Ishikawa (cell line): Measurements from ENCODE around the gene PLA2G4A.

ENCODE experiments used
- CEBPB ChIP-seq: IDR thresholded peaks from 2 replicates; pipeline ENCODE4 v1.6.1; 2012
- CREB1 ChIP-seq: IDR thresholded peaks from 2 replicates; pipeline ENCODE4 v1.6.1; 2012; ENCODE audit warnings: low read depth
- EGR1 ChIP-seq: IDR thresholded peaks from 2 replicates; pipeline ENCODE4 v1.6.1; 2012
- EP300 ChIP-seq: IDR thresholded peaks from 2 replicates; pipeline ENCODE4 v1.6.1; 2012; ENCODE audit warnings: borderline replicate concordance
- FOXM1 ChIP-seq: IDR thresholded peaks from 2 replicates; pipeline ENCODE4 v1.6.1; 2012; ENCODE audit warnings: low read depth, borderline replicate concordance
- NFIC ChIP-seq: IDR thresholded peaks from 2 replicates; pipeline ENCODE4 v1.6.1; 2012
- RAD21 ChIP-seq: IDR thresholded peaks from 2 replicates; pipeline ENCODE4 v1.6.1; 2012; ENCODE audit warnings: low read depth
- TAF1 ChIP-seq: IDR thresholded peaks from 2 replicates; pipeline ENCODE4 v1.6.1; 2012; ENCODE audit warnings: low read depth, mild to moderate bottlenecking
- TCF12 ChIP-seq: IDR thresholded peaks from 2 replicates; pipeline ENCODE4 v1.6.1; 2012; ENCODE audit warnings: low read depth
- TEAD4 ChIP-seq: IDR thresholded peaks from 2 replicates; pipeline ENCODE4 v1.6.1; 2012
- YY1 ChIP-seq: IDR thresholded peaks from 2 replicates; pipeline ENCODE4 v1.6.1; 2012; ENCODE audit warnings: low read depth
- ZBTB7A ChIP-seq: IDR thresholded peaks from 2 replicates; pipeline ENCODE4 v1.6.1; 2012; ENCODE audit warnings: low read depth
- TF ChIP-seq, protein P1 (sequence below): IDR thresholded peaks from 2 replicates; pipeline ENCODE4 v1.6.1; 2012
- TF ChIP-seq, protein P2 (sequence below): IDR thresholded peaks from 2 replicates; pipeline ENCODE4 v1.6.1; 2012; ENCODE audit warnings: low read depth, mild to moderate bottlenecking
- TF ChIP-seq, protein P3 (sequence below): IDR thresholded peaks from 2 replicates; pipeline ENCODE4 v1.6.1; 2012

PLA2G4A gene

DNA sequence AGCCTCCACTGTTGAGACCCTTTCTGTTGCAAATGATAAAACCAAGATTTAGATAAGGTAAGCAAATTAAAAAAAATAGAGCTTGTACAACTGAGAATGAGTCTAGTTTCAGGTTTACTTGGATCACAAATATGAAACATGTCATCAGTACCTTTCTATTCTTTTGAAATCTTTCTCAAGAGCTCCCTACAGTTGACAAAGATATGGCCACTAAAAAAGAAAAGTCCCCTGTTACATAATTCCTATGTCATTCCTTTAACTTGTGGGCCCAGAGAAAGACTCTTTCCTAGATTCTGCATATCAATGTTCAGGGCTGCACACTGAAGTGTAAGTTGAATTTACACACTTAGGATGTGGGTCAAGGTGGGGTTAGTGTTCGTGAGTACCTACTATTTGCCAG is 168.1 kb downstream of the PLA2G4A start:
- TF ChIP-seq TEAD4 (no peak), NFIC (no peak), RAD21 (no peak), TAF1 (no peak), CEBPB (no peak), TCF12 (no peak), YY1 (no peak), EP300 (no peak), CREB1 (no peak), EGR1 (no peak)
- TF ChIP-seq, protein P1, sequence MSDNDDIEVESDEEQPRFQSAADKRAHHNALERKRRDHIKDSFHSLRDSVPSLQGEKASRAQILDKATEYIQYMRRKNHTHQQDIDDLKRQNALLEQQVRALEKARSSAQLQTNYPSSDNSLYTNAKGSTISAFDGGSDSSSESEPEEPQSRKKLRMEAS = no peak
- TF ChIP-seq, protein P2, sequence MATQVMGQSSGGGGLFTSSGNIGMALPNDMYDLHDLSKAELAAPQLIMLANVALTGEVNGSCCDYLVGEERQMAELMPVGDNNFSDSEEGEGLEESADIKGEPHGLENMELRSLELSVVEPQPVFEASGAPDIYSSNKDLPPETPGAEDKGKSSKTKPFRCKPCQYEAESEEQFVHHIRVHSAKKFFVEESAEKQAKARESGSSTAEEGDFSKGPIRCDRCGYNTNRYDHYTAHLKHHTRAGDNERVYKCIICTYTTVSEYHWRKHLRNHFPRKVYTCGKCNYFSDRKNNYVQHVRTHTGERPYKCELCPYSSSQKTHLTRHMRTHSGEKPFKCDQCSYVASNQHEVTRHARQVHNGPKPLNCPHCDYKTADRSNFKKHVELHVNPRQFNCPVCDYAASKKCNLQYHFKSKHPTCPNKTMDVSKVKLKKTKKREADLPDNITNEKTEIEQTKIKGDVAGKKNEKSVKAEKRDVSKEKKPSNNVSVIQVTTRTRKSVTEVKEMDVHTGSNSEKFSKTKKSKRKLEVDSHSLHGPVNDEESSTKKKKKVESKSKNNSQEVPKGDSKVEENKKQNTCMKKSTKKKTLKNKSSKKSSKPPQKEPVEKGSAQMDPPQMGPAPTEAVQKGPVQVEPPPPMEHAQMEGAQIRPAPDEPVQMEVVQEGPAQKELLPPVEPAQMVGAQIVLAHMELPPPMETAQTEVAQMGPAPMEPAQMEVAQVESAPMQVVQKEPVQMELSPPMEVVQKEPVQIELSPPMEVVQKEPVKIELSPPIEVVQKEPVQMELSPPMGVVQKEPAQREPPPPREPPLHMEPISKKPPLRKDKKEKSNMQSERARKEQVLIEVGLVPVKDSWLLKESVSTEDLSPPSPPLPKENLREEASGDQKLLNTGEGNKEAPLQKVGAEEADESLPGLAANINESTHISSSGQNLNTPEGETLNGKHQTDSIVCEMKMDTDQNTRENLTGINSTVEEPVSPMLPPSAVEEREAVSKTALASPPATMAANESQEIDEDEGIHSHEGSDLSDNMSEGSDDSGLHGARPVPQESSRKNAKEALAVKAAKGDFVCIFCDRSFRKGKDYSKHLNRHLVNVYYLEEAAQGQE = no peak
- TF ChIP-seq, protein P3, sequence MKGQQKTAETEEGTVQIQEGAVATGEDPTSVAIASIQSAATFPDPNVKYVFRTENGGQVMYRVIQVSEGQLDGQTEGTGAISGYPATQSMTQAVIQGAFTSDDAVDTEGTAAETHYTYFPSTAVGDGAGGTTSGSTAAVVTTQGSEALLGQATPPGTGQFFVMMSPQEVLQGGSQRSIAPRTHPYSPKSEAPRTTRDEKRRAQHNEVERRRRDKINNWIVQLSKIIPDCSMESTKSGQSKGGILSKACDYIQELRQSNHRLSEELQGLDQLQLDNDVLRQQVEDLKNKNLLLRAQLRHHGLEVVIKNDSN = no peak

DNA sequence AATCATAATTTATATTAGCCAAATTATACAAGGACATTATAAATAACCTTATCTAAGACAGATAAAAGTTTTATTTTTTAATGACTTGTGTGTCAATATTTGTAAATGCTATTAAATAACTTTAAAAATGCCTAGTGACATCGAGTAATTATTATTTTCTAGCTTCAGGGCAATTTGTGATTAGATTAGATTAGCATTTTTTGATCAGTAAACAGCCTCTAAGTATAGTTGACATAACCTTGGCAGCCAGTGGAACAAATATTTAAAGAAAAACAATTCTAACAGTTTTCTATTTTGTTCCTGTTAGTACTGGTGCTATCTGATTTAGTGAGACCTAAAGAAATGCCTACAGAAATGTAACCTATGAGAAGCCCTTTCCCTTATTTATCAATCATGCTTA is 169.1 kb downstream of the PLA2G4A start:
- TF ChIP-seq ZBTB7A (no peak), YY1 (no peak)

DNA sequence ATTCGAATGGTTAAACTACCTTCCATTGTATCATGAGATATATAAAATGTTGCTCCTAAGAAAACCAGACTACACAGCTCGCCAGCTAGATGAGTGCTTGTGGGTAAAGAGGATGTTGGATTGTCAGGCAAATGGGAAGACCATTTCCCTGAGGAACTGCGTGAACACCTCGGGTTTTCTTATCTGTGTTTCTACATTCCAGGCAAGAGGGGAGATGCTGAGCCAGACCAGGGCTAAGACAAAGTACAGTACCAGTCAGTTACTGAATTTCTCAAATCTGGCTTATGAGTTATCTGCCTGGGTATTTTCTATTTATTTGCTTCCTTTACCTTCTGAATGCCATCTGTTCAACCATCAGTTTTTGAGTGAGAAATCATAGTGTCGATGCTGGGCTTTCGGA is 170.8 kb downstream of the PLA2G4A start:
- TF ChIP-seq TCF12 (no peak), RAD21 (no peak), ZBTB7A (no peak), EGR1 (no peak), TAF1 (no peak), FOXM1 (no peak), YY1 (no peak), NFIC (no peak), CREB1 (no peak), TEAD4 (no peak), EP300 (no peak), CEBPB (no peak)
- TF ChIP-seq, protein P1 = no peak
- TF ChIP-seq, protein P3 = no peak
- TF ChIP-seq, protein P2 = no peak

DNA sequence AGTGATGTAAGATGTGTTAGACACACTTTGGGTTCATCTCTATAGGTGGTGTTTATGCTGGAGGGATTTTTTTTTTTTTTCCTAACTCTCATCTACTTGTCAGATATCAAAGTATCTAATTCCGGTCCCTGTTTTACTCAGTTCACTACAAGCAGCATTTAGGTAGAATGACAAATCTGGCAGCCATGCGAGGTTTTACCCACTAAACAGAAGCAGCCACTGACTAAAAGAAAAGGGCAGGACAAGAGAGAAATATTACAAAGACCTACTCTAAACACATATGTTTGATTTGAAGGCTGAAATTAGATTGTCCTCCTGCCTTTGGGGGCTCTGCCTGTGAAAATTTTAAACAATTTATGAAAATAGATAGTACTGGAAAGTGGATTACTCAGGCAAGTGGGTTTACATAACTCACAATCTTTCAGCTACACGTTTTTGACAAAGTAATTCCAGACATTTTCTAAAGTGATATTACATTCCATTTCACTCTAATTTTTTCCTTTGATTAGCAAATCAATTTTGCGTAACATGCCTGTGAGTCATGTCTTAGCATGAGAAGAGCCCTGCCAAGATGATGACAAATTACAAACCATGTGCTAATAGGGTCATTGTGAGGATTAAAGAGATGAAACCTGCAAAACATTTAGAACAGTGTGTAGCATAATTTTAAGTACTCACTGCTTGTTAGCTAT is 172.6 kb downstream of the PLA2G4A start:
- TF ChIP-seq TCF12 (no peak), NFIC (no peak), TEAD4 (no peak), EGR1 (no peak), TAF1 (no peak), CEBPB (no peak), CREB1 (no peak), YY1 (no peak), EP300 (no peak), FOXM1 (no peak), ZBTB7A (no peak)
- TF ChIP-seq, protein P3 = no peak
- TF ChIP-seq, protein P1 = no peak

DNA sequence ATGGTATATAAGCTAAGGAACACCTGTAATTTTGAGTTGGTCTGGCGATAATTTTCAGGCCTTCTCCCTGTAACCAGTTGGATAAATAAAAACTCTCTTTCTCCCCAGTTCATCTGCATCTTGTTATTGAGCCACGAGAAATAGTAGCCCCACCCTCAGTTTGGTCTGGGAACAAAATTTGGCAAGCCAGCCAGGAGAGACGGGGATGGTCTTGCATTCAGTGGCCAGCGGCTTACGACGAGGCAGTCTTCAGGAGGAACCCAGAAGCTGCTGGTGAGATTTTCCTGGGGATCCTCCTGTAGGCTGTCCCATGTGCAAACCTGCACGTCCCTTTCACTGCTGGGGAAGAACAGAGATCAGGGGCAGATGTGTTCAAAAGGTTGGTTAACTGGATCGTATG is 174.6 kb downstream of the PLA2G4A start:
- TF ChIP-seq, protein P2 = no peak
- no peak for TF ChIP-seq NFIC
- no peak for TF ChIP-seq TCF12
- TF ChIP-seq RAD21 = no peak
- TF ChIP-seq, protein P3 = no peak
- TF ChIP-seq TAF1 = no peak
- TF ChIP-seq YY1 = no peak
- TF ChIP-seq, protein P1 = no peak
